Measurements from ENCODE around the gene SPOCK1. TPM values are rescaled to one million over a fixed set of nuclear protein-coding genes. Genes with fewer than 3 reads are reported as not detected.

The SPOCK1 gene
- total RNA-seq, 4 donors from 2014 or later, result 22.7 to 117 (median 41.8) TPM

DNA sequence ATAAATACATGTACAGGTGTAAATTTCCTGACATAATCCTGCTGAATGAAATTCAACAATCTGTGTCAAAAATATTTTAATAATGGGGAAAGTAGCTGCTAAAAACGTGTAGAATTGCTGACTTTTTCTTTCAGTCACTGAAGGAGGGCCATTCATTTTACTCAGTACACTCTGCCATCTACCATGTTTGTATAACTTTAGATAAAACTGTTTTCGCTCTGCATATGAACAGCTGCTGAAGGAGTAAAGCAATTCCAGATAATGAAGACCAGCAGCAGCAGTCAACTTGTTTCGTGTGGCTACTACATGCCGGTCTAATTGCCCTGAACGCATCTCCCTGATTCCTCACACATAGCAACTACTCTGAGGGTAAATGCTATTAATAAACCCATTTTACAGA lies 380.5 kb downstream of the SPOCK1 start:
- TF ChIP-seq, protein P1, sequence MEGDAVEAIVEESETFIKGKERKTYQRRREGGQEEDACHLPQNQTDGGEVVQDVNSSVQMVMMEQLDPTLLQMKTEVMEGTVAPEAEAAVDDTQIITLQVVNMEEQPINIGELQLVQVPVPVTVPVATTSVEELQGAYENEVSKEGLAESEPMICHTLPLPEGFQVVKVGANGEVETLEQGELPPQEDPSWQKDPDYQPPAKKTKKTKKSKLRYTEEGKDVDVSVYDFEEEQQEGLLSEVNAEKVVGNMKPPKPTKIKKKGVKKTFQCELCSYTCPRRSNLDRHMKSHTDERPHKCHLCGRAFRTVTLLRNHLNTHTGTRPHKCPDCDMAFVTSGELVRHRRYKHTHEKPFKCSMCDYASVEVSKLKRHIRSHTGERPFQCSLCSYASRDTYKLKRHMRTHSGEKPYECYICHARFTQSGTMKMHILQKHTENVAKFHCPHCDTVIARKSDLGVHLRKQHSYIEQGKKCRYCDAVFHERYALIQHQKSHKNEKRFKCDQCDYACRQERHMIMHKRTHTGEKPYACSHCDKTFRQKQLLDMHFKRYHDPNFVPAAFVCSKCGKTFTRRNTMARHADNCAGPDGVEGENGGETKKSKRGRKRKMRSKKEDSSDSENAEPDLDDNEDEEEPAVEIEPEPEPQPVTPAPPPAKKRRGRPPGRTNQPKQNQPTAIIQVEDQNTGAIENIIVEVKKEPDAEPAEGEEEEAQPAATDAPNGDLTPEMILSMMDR (IDR thresholded peaks at IDR 0.05), result no peak
- DNase-seq (ENCODE audit: low spot score), result no peak
- ATAC-seq (ENCODE audit: low FRiP score), result no peak

DNA sequence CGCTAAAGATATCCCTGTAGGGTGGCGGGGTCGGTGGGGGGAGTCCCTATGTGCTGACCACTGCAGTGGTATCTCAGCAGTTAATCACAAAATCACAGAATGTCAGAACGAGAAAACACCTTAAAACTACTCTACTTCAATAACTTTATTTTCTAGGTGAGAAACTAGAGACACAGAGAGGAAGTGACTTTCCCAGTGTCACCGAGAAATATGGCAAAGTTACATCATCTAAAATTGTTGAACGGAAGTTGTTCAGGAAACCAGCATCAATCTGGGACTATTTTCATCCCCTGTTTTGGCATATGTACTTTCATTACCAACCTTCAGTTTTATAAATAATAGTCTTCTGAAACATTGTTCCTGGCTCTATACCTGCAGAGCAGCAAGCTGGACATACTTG lies 384.0 kb downstream of the SPOCK1 start:
- TF ChIP-seq, protein P1 (IDR thresholded peaks at IDR 0.05), result no peak

DNA sequence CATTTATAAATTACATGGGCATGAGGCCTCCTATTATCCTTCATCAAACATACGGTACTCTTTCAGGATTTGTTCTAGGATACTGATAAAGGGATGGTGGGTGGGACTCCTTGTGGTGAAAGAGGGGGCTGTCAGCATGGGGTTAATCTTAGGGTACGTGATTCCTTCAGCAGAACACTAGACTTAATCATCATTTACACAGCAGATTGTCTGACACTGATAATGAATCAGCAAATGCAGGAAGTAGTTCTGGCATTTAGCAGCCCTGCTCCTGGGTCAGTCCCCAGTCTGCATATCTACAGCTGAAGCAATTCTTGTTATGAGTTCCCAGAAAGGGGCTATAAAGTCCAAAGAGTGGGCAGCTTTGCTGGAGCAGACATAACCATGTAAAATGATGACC lies 384.6 kb downstream of the SPOCK1 start:
- no peak for DNase-seq (ENCODE audit: low spot score)
- TF ChIP-seq, protein P1 (IDR thresholded peaks at IDR 0.05), result no peak
- no peak for ATAC-seq (ENCODE audit: low FRiP score)

More for the DNA sequence above, 384.0 kb downstream of the SPOCK1 start:
- DNase-seq (ENCODE audit: low spot score), result no peak
- ATAC-seq (ENCODE audit: low FRiP score), result no peak

DNA sequence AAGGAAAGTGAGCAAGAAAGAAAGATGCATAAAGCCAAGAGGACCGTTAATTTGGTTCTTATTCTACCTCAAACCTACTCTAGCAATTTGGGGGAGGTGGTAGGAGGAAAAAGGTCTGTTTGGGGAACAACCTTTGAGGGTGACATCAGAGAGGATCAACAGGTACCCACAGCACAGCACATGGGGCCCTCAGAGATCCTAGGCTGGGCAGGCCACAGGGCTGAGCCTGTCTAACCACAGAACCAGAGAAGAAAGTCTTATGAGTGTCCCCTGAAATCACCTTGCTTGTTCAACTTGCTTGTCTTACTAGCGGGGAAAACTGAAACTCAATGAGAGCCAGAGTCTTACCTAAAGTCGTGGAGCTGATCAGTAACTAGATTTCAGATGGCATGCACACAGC lies 385.2 kb downstream of the SPOCK1 start:
- ATAC-seq (ENCODE audit: low FRiP score) (no peak), DNase-seq (ENCODE audit: low spot score) (no peak)
- TF ChIP-seq, protein P1 (IDR thresholded peaks at IDR 0.05), result no peak

DNA sequence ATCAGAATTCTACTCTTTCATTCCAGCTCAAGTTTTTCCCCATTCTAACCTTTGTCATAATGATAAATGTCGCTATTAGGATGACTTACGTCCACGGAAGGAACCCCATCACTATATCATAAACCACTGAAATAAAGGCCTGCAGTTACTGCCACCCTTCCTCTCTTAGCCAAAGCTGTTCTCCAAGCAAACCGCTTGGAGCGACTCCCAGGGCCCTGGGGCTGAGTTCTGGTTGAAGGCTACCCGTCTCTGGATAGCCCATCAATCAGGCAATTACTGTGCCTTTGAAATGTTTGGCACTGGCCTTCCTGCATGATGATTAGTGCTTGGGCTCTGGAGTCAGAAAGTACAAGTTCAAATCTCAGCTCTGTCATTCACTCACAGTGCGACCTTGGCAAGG lies 386.0 kb downstream of the SPOCK1 start:
- no peak for DNase-seq (ENCODE audit: low spot score)
- TF ChIP-seq, protein P1 (IDR thresholded peaks at IDR 0.05), result no peak
- ATAC-seq (ENCODE audit: low FRiP score), result no peak

DNA sequence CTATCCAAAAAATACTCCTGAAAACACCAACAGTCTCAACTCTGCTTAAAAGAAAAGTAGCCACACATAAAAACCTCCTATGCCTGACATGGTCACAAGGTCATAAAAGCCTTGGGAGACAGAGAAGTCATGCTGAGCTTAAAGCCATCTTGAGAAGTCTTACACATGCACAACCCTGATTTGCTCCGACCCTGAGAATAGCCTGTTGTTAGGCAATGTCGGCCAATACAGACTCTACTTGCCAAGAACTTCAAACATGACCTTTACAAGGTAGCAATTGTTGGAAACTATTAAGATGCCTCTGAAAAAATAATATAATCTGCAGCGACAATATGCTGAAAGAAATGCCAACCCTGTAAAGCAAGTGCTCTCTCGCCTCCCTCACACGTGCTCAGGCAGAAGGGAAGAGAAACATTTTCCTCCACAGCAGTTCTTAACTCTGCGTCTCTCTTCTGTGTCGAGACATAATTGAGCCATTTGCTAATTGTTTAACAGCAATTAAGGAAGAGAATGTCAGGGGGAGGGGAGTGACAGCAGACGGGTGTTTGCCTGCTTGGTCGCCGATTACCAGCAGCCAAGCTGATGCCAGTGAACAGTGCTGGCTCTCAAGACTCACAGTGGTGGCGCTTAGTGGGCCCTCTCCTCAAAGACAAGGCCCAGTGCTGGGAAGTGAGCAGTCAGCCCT lies 393.6 kb downstream of the SPOCK1 start:
- DNase-seq (ENCODE audit: low spot score), result no peak
- no peak for ATAC-seq (ENCODE audit: low FRiP score)
- TF ChIP-seq, protein P1 (IDR thresholded peaks at IDR 0.05), result no peak

DNA sequence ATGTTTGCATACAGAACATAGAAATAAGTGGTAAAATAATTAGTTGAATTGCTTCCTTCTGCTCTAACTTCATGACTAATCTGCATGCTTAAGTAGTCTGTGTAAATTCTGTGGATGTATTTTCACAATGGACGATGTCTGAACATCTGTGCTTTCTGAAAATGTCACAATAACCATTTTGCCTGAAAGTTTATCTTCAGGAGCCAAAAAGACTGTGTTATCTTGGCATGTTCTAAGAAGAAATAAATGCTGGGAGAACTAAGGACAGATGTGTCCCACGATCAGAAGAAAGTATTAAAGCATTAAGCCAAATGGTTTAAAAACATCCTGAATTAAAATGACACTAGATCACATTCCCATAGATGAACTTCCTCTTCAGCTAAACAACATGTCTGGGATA lies 397.6 kb downstream of the SPOCK1 start:
- TF ChIP-seq, protein P1 (IDR thresholded peaks at IDR 0.05), result no peak
- ATAC-seq (ENCODE audit: low FRiP score) (no peak), DNase-seq (ENCODE audit: low spot score) (no peak)

Data from omental fat pad (tissue), 4 donors.